ENCODE measurements around the gene TMEM41B.
A peak's percentile ranks its signal among the peaks of the same experiment; 100 is the strongest.
"Not testable (repeated sequence)": the region's sequence is repeated elsewhere in the genome, so short reads cannot be mapped to it uniquely, and the experiment has no call there.

TMEM41B gene

GRCh38 chr11:9320047-9320446 is 5.7 kb upstream of the TMEM41B start:
- Mint-ChIP-seq H3K4me1 (no peaks in the 10 kb centered on the region), H3K9me3 (no peaks in the 10 kb centered on the region), H3K36me3 (ENCODE audit: insufficient read depth) (peaks cover 2% of the 10 kb centered on the region), H3K4me3 (no peak overlapping the region), H3K27me3 (peaks cover 24% of the 10 kb centered on the region), H3K27ac (ENCODE audit: low read depth) (no peak overlapping the region)
- DNase-seq (ENCODE audit: low spot score in 2 of 2), result no peak
- ATAC-seq (replicated peaks; ENCODE audit: extremely low read depth, poor library complexity, severe bottlenecking), result no peak

GRCh38 chr11:9319377-9320001 is 5.1 kb upstream of the TMEM41B start:
- peaks cover 24% of the 10 kb centered on the region for H3K27me3 Mint-ChIP-seq
- not testable (repeated sequence) for H3K4me3 Mint-ChIP-seq; DNase-seq (ENCODE audit: low spot score in 2 of 2); H3K4me1 Mint-ChIP-seq; H3K9me3 Mint-ChIP-seq; ATAC-seq (replicated peaks; ENCODE audit: extremely low read depth, poor library complexity, severe bottlenecking); H3K36me3 Mint-ChIP-seq (ENCODE audit: insufficient read depth); H3K27ac Mint-ChIP-seq (ENCODE audit: low read depth)

DNA sequence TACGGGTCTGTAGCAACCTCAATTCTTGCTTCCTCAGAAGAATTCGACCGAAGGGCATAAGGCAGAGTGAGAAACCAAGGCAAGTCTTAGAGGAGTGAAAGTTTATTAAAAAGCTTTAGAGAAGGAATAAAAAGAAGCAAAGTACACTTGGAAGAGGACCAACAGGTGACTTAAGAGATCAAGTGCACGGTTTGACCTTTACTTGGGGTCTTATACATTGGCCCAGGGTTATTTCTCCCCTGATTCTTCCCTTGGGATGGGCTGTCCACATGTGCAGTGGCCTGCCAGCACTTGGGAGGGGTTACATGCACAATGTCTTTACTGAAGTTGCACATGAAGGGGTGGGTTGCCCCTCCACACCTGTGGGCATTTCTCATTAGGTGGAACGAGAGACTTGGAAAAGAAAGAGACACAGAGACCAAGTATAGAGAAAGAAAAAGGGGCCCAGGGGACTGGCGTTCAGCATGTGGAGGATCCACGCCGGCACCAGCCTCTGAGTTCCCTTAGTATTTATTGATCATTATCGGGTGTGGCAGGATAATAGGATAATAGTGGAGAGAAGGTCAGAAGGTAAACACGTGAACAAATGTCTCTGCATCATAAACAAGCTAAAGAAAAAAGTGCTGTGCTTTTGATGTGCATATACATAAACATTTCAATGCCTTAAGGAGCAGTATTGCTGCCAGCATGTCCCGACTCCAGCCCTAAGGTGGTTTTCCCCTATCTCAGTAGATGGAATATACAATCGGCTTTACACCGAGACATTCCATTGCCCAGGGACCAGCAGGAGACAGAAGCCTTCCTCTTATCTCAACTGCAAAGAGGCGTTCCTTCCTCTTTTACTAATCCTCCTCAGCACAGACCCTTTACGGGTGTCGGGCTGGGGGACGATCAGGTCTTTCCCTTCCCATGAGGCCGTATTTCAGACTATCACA is 4.3 kb upstream of the TMEM41B start:
- not testable (repeated sequence) for H3K27ac Mint-ChIP-seq (ENCODE audit: low read depth); H3K36me3 Mint-ChIP-seq (ENCODE audit: insufficient read depth); H3K4me1 Mint-ChIP-seq; H3K9me3 Mint-ChIP-seq; ATAC-seq (replicated peaks; ENCODE audit: extremely low read depth, poor library complexity, severe bottlenecking); H3K4me3 Mint-ChIP-seq; DNase-seq (ENCODE audit: low spot score in 2 of 2)
- peaks cover 24% of the 10 kb centered on the region for H3K27me3 Mint-ChIP-seq

DNA sequence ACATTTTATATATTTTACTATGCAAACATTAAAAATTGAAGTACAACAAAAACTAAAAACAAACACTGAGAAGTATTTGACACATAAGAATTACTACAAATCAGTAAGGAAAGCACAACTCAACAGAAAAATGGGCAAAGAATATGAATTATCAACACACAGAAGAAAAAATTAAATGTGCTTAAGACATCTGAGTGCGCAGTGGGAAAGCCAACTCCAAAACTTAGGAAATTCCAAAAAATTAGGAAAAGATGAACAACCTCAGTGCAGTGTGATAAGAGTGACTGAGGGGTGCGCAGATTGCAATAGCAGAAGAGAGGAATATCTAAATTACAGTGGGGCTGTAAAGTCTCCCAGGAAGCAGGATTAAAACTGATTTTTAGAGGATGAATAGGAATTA is 1.9 kb upstream of the TMEM41B start:
- no peak for DNase-seq (ENCODE audit: low spot score in 2 of 2)
- no peak for ATAC-seq (replicated peaks; ENCODE audit: extremely low read depth, poor library complexity, severe bottlenecking)
- H3K27me3 Mint-ChIP-seq, result peaks cover 24% of the 10 kb centered on the region
- H3K9me3 Mint-ChIP-seq, result no peaks in the 10 kb centered on the region
- H3K4me1 Mint-ChIP-seq, result peaks cover 27% of the 10 kb centered on the region
- H3K36me3 Mint-ChIP-seq (ENCODE audit: insufficient read depth), result peaks cover 10% of the 10 kb centered on the region
- H3K27ac Mint-ChIP-seq (ENCODE audit: low read depth), result no peak overlapping the region
- H3K4me3 Mint-ChIP-seq, result no peak overlapping the region

- Mint-ChIP-seq H3K27me3 (peaks cover 21% of the 10 kb centered on the region), H3K4me3 (peak overlapping the region; percentile 99), H3K27ac (ENCODE audit: low read depth) (peak overlapping the region; percentile 98), H3K9me3 (no peaks in the 10 kb centered on the region), H3K4me1 (peaks cover 35% of the 10 kb centered on the region), H3K36me3 (ENCODE audit: insufficient read depth) (peaks cover 12% of the 10 kb centered on the region)
- DNase-seq (ENCODE audit: low spot score in 2 of 2), result no peak
- no peak for ATAC-seq (replicated peaks; ENCODE audit: extremely low read depth, poor library complexity, severe bottlenecking)
These were observed 790 bp upstream of the TMEM41B start for GRCh38 chr11:9315078-9315688.

- Mint-ChIP-seq H3K9me3 (no peaks in the 10 kb centered on the region), H3K27me3 (peaks cover 10% of the 10 kb centered on the region), H3K36me3 (ENCODE audit: insufficient read depth) (peaks cover 12% of the 10 kb centered on the region), H3K27ac (ENCODE audit: low read depth) (peak overlapping the region; percentile 98), H3K4me3 (peak overlapping the region; percentile 99), H3K4me1 (peaks cover 35% of the 10 kb centered on the region)
- ATAC-seq (replicated peaks; ENCODE audit: extremely low read depth, poor library complexity, severe bottlenecking) (peak; percentile 5), DNase-seq (ENCODE audit: low spot score in 2 of 2) (no peak)
These were observed 624 bp downstream of the TMEM41B start for GRCh38 chr11:9313648-9314290.

GRCh38 chr11:9310485-9311090 is 3.8 kb downstream of the TMEM41B start:
- Mint-ChIP-seq H3K4me1 (peaks cover 49% of the 10 kb centered on the region), H3K9me3 (no peaks in the 10 kb centered on the region), H3K27ac (ENCODE audit: low read depth) (peak overlapping the region; percentile 57), H3K4me3 (no peak overlapping the region), H3K36me3 (ENCODE audit: insufficient read depth) (peaks cover 14% of the 10 kb centered on the region), H3K27me3 (no peaks in the 10 kb centered on the region)
- ATAC-seq (replicated peaks; ENCODE audit: extremely low read depth, poor library complexity, severe bottlenecking) (no peak), DNase-seq (ENCODE audit: low spot score in 2 of 2) (no peak)

GRCh38 chr11:9304178-9304577 is 10.2 kb downstream of the TMEM41B start:
- Mint-ChIP-seq H3K36me3 (ENCODE audit: insufficient read depth) (peaks cover 2% of the 10 kb centered on the region), H3K27ac (ENCODE audit: low read depth) (no peak overlapping the region), H3K27me3 (no peaks in the 10 kb centered on the region), H3K9me3 (no peaks in the 10 kb centered on the region), H3K4me3 (no peak overlapping the region), H3K4me1 (peaks cover 24% of the 10 kb centered on the region)
- ATAC-seq (replicated peaks; ENCODE audit: extremely low read depth, poor library complexity, severe bottlenecking) (no peak), DNase-seq (ENCODE audit: low spot score in 2 of 2) (no peak)

GRCh38 chr11:9302448-9302847 is 11.9 kb downstream of the TMEM41B start:
- Mint-ChIP-seq H3K9me3 (no peaks in the 10 kb centered on the region), H3K27me3 (no peaks in the 10 kb centered on the region), H3K4me3 (no peak overlapping the region), H3K36me3 (ENCODE audit: insufficient read depth) (peaks cover 8% of the 10 kb centered on the region), H3K4me1 (peaks cover 17% of the 10 kb centered on the region), H3K27ac (ENCODE audit: low read depth) (no peak overlapping the region)
- ATAC-seq (replicated peaks; ENCODE audit: extremely low read depth, poor library complexity, severe bottlenecking) (no peak), DNase-seq (ENCODE audit: low spot score in 2 of 2) (no peak)

- H3K9me3 Mint-ChIP-seq, result no peaks in the 10 kb centered on the region
- H3K36me3 Mint-ChIP-seq (ENCODE audit: insufficient read depth), result peaks cover 11% of the 10 kb centered on the region
- H3K27ac Mint-ChIP-seq (ENCODE audit: low read depth), result no peak overlapping the region
- H3K4me3 Mint-ChIP-seq, result no peak overlapping the region
- DNase-seq (ENCODE audit: low spot score in 2 of 2) (no peak), ATAC-seq (replicated peaks; ENCODE audit: extremely low read depth, poor library complexity, severe bottlenecking) (no peak)
- no peaks in the 10 kb centered on the region for H3K27me3 Mint-ChIP-seq
- peaks cover 12% of the 10 kb centered on the region for H3K4me1 Mint-ChIP-seq
These were observed 12.7 kb downstream of the TMEM41B start for GRCh38 chr11:9301720-9302119.

DNA sequence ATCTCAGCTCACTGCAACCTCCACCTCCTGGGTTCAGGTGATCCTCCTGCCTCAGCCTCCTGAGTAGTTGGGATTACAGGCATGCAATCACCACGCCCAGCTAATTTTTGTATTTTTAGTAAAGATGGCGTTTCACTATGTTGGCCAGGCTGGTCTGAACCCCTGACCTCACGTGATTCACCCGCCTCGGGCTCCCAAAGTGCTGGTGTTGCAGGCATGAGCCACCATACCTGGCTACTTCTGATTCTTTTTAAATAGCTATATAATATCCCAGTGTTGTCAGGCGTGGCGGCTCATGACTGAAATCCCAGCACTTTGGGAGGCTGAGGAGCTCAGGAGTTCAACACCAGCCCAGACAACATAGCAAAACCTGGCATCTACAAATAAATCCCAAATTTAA is 20.7 kb downstream of the TMEM41B start:
- H3K36me3 Mint-ChIP-seq (ENCODE audit: insufficient read depth), result peaks cover 35% of the 10 kb centered on the region
- DNase-seq (ENCODE audit: low spot score in 2 of 2), result no peak
- ATAC-seq (replicated peaks; ENCODE audit: extremely low read depth, poor library complexity, severe bottlenecking), result no peak
- H3K9me3 Mint-ChIP-seq, result no peaks in the 10 kb centered on the region
- H3K4me1 Mint-ChIP-seq, result no peaks in the 10 kb centered on the region
- H3K4me3 Mint-ChIP-seq, result no peak overlapping the region
- no peaks in the 10 kb centered on the region for H3K27me3 Mint-ChIP-seq
- no peak overlapping the region for H3K27ac Mint-ChIP-seq (ENCODE audit: low read depth)
